GM12878 (cell line): ENCODE measurements around the gene MEX3D. TPM values are rescaled to one million over a fixed set of nuclear protein-coding genes. Genes with fewer than 3 reads are reported as not detected.

Experiments used
- ATF7 ChIP-seq: fragments of 450-650 bp; IDR thresholded peaks from 2 replicates; pipeline ENCODE4 v1.6.1; 2016; ENCODE audit warnings: low read depth, mild to moderate bottlenecking
- BCL11A ChIP-seq: IDR thresholded peaks from 2 replicates; pipeline ENCODE4 v1.6.1; 2011; ENCODE audit warnings: low read depth, low read length
- BHLHE40 ChIP-seq, 2 experiments: fragments of 450-650 bp in 1 of 2; IDR thresholded peaks; 2 replicates each; pipeline ENCODE4 v1.6.1; 2011 to 2017; ENCODE audit warnings: low read depth in 2 of 2, borderline replicate concordance in 1 of 2, improper control_type of control experiment in 1 of 2, low read length in 1 of 2, mild to moderate bottlenecking in 1 of 2
- CEBPB ChIP-seq, 2 experiments: fragments of 150-350 bp in 1 of 2; IDR thresholded peaks; 2 replicates each; pipeline ENCODE4 v1.6.1; 2012 to 2014; ENCODE audit warnings: low read depth in 2 of 2, low read length in 2 of 2, borderline replicate concordance in 1 of 2, inconsistent platforms in 1 of 2
- DPF2 ChIP-seq: fragments of 450-650 bp; IDR thresholded peaks from 2 replicates; pipeline ENCODE4 v1.6.1; 2017; ENCODE audit warnings: mild to moderate bottlenecking
- EZH2 ChIP-seq: IDR thresholded peaks from 2 replicates; pipeline ENCODE4 v1.6.1; 2012; ENCODE audit warnings: low read depth, mild to moderate bottlenecking, control low read depth, inconsistent platforms, low read length, borderline replicate concordance; ENCODE audit not compliant: control insufficient read depth
- NFYA ChIP-seq: IDR thresholded peaks from 2 replicates; pipeline ENCODE4 v1.6.1; 2011; ENCODE audit warnings: low read depth, mild to moderate bottlenecking, low read length, improper control_type of control experiment, borderline replicate concordance
- POLR2AphosphoS2 ChIP-seq: IDR thresholded peaks from 2 replicates; pipeline ENCODE4 v1.6.1; 2011; ENCODE audit warnings: low read depth, mild to moderate bottlenecking, low read length, improper control_type of control experiment, moderate library complexity
- RCOR1 ChIP-seq: conservative IDR thresholded peaks from 2 replicates; pipeline ENCODE4 v1.6.1; 2012; ENCODE audit warnings: low read depth, low read length, improper control_type of control experiment
- SP1 ChIP-seq: IDR thresholded peaks from one replicate; pipeline ENCODE4 v1.6.1; 2011; ENCODE audit warnings: low read depth, low read length
- TCF12 ChIP-seq: IDR thresholded peaks from 2 replicates; pipeline ENCODE4 v1.6.1; 2011; ENCODE audit warnings: low read depth, mild to moderate bottlenecking, low read length
- WRNIP1 ChIP-seq: IDR thresholded peaks from 2 replicates; pipeline ENCODE4 v1.6.1; 2011; ENCODE audit warnings: low read depth, low read length, improper control_type of control experiment, borderline replicate concordance
- ZNF384 ChIP-seq: IDR thresholded peaks from 2 replicates; pipeline ENCODE4 v1.6.1; 2012; ENCODE audit warnings: low read depth, mild to moderate bottlenecking, low read length, improper control_type of control experiment, borderline replicate concordance
- polyA plus RNA-seq, 11 experiments: library from polyadenylated mRNA; depleted of rRNA in 4 of 11; unstranded in 6 of 11; stranded (reverse) in 5 of 11; fragments of >200 nt; fragmentation: Nextera tagmentation in 4 of 11; fragmentation: Illumina TruSeq in 1 of 11; extraction: Ambion mirVana in 4 of 11; extraction: Trizol in 1 of 11; gene quantifications; 1 replicate in 1 of 11; 2 replicates in 10 of 11; pipeline versions ENCODE4 v1.2.1 to v1.2.3, GENCODE V29; 2011 to 2016; ENCODE audit warnings: inconsistent platforms in 2 of 11, missing spikeins in 2 of 11, low read depth in 1 of 11
- total RNA-seq, 4 experiments: library from RNA; depleted of rRNA in 3 of 4; stranded (reverse); fragments of >200 nt in 3 of 4; fragmentation: Illumina TruSeq in 1 of 4; extraction: Trizol in 1 of 4; gene quantifications; 2 replicates each; pipeline versions ENCODE4 v1.2.1 to v1.2.3, GENCODE V29; 2013 to 2021
- TF ChIP-seq, protein P1 (sequence below): fragments of 450-650 bp; IDR thresholded peaks from 2 replicates; pipeline ENCODE4 v1.6.1; 2016; ENCODE audit warnings: mild to moderate bottlenecking, moderate library complexity, borderline replicate concordance

The MEX3D gene
- total and polyA plus RNA-seq, 10 of the 15 experiments (the other 5 are each of a cell fraction or from before 2014, with no cell fraction given), result 0.18 to 6.8 (median 0.81) TPM

DNA sequence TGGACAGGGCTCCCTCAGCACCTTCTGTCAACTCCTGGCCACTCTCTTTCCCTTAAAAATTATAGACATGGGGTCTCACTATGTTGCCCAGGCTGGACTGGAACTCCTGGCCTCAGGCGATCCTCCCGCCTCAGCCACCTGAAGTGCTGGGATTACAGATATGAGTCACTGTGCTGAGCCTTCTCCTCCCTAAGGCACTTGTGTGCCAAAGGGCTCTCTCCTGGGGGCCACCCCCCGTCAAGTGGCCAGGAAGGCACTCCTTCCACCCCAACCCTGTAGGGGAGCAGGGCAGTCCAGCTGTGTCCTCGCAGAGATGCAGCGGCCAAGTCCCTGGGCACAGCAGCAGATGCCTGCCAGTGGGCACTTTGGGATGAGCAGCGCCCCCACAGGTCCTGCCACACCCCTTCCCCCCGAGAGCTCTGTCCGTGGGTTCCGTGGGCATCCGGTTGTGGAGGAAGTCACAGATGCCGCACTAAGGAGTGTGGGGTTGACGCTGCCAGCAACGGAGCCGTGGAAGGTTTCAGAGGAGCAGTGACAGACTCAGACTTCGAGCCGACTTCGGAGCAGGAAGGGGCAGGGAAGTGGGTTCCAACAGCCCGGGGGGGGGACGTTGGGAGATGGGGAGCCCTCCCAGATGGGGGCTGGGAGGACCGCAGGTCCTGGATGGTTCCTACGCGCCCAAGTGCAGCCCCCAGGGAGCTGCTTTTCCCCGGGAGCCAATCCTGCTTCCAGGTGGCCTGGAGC is 40.4 kb upstream of the MEX3D start (continued):
- no peak for TF ChIP-seq EZH2
- TF ChIP-seq DPF2, result no peak
- TF ChIP-seq BHLHE40 (IDR thresholded peaks at IDR 0.05; ENCODE audit: borderline replicate concordance in 1 of 2, low read depth in 2 of 2, low read length in 1 of 2), result no peak
- TF ChIP-seq POLR2AphosphoS2, result 0 out of 2 replicates have a peak, but pooled peaks have one; percentile 49
- no peak for TF ChIP-seq BCL11A
- TF ChIP-seq SP1, result no peak
- no peak for TF ChIP-seq WRNIP1
- TF ChIP-seq RCOR1, result no peak
- no peak for TF ChIP-seq TCF12
- TF ChIP-seq NFYA, result no peak
- no peak for TF ChIP-seq ZNF384
- TF ChIP-seq CEBPB (IDR thresholded peaks at IDR 0.05; ENCODE audit: borderline replicate concordance in 1 of 2, low read depth in 2 of 2, low read length in 2 of 2), result no peak
- no peak for TF ChIP-seq ATF7
- TF ChIP-seq, protein P1, sequence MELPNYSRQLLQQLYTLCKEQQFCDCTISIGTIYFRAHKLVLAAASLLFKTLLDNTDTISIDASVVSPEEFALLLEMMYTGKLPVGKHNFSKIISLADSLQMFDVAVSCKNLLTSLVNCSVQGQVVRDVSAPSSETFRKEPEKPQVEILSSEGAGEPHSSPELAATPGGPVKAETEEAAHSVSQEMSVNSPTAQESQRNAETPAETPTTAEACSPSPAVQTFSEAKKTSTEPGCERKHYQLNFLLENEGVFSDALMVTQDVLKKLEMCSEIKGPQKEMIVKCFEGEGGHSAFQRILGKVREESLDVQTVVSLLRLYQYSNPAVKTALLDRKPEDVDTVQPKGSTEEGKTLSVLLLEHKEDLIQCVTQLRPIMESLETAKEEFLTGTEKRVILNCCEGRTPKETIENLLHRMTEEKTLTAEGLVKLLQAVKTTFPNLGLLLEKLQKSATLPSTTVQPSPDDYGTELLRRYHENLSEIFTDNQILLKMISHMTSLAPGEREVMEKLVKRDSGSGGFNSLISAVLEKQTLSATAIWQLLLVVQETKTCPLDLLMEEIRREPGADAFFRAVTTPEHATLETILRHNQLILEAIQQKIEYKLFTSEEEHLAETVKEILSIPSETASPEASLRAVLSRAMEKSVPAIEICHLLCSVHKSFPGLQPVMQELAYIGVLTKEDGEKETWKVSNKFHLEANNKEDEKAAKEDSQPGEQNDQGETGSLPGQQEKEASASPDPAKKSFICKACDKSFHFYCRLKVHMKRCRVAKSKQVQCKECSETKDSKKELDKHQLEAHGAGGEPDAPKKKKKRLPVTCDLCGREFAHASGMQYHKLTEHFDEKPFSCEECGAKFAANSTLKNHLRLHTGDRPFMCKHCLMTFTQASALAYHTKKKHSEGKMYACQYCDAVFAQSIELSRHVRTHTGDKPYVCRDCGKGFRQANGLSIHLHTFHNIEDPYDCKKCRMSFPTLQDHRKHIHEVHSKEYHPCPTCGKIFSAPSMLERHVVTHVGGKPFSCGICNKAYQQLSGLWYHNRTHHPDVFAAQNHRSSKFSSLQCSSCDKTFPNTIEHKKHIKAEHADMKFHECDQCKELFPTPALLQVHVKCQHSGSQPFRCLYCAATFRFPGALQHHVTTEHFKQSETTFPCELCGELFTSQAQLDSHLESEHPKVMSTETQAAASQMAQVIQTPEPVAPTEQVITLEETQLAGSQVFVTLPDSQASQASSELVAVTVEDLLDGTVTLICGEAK, result no peak
